Kidney (tissue), 14 donors: ENCODE measurements around the gene CX3CR1. TPM values are rescaled to one million over a fixed set of nuclear protein-coding genes. Genes with fewer than 3 reads are reported as not detected.

Source experiments
- DNase-seq, 5 donors: peaks; one replicate each; pipeline ENCODE4 v3.0.0-alpha.2; 2013 to 2020
- FAIRE-seq: peaks from 2 replicates; lab custom pipeline; 2012; peaks lifted over from hg19 to GRCh38; lab: Jason Lieb, UNC
- H3K27ac ChIP-seq, 2 donors: one replicate each; pipeline ENCODE4 v1.7.0; 2013; ENCODE audit warnings: low read depth in 2 of 2, low read length in 2 of 2, inconsistent platforms in 1 of 2
- H3K27me3 ChIP-seq: one replicate; pipeline ENCODE4 v1.7.1; 2013; ENCODE audit warnings: low read length, inconsistent platforms; ENCODE audit not compliant: control insufficient read depth, insufficient read depth
- H3K36me3 ChIP-seq, 3 donors: one replicate each; pipeline versions ENCODE4 v1.7.0 to v1.7.1; 2013; ENCODE audit warnings: low read length in 3 of 3, control low read depth in 1 of 3, inconsistent platforms in 1 of 3; ENCODE audit not compliant: insufficient read depth in 3 of 3, control insufficient read depth in 2 of 3
- H3K4me1 ChIP-seq, 3 donors: one replicate each; pipeline versions ENCODE4 v1.7.0 to v1.7.1; 2013; ENCODE audit warnings: low read length in 3 of 3, inconsistent platforms in 1 of 3, low read depth in 1 of 3; ENCODE audit not compliant: control insufficient read depth in 2 of 3, insufficient read depth in 2 of 3
- H3K4me3 ChIP-seq, 3 donors: one replicate each; pipeline versions ENCODE4 v1.7.0 to v1.8.1; 2013; ENCODE audit warnings: low read length in 3 of 3, control low read depth in 1 of 3, inconsistent platforms in 1 of 3
- H3K9ac ChIP-seq, 3 donors: one replicate each; pipeline versions ENCODE4 v1.7.0 to v1.7.1; 2013; ENCODE audit warnings: low read length in 3 of 3, control low read depth in 1 of 3, inconsistent platforms in 1 of 3
- H3K9me3 ChIP-seq, 3 donors: one replicate each; pipeline versions ENCODE4 v1.7.0 to v1.7.1; 2013; ENCODE audit warnings: low read length in 3 of 3, control low read depth in 1 of 3, inconsistent platforms in 1 of 3; ENCODE audit not compliant: control insufficient read depth in 2 of 3, insufficient read depth in 1 of 3
- intact Hi-C: fragments of 100-400 bp; cut with DNase I; formaldehyde crosslinking; loops from one replicate; pipeline ENCODE4 v1.11.1; 2022
- polyA plus RNA-seq: library from polyadenylated mRNA; stranded (reverse); fragments of 350-450 nt; fragmentation: Illumina TruSeq; extraction: RNeasy Lipid Tissue Mini Kit (QIAGEN cat#74804); gene quantifications from one replicate; pipeline ENCODE4 v1.2.3, GENCODE V29; 2014; ENCODE audit warnings: low read depth, low replicate concordance; ENCODE audit not compliant: insufficient read depth
- total RNA-seq: library from RNA; stranded (reverse); fragmentation: NEBNext Ultra II Directional; extraction: Animal tissue kit (Norgen Biotek cat#: 25700); gene quantifications from one replicate; pipeline ENCODE4 v1.2.1, GENCODE V29; 2021
- TF ChIP-seq, protein P1 (sequence below): IDR thresholded peaks from 3 replicates; pipeline ENCODE4 v1.5.1; 2012; ENCODE audit warnings: mild to moderate bottlenecking, moderate library complexity, borderline replicate concordance; ENCODE audit not compliant: insufficient read depth; ENCODE audit errors: extremely low read depth
- donor health status: control.
- donor health status: control.
- donor health status: control.
- donor health status: control.
- donor health status: control.
- donor health status: DM: yes; HTN: yes; CAD: no.
- donor health status: Normal renal cell carcinoma (clear cell type).

Gene CX3CR1
- total and polyA plus RNA-seq, 2 donors from 2014 or later = 0.99 to 4.4 TPM

DNA sequence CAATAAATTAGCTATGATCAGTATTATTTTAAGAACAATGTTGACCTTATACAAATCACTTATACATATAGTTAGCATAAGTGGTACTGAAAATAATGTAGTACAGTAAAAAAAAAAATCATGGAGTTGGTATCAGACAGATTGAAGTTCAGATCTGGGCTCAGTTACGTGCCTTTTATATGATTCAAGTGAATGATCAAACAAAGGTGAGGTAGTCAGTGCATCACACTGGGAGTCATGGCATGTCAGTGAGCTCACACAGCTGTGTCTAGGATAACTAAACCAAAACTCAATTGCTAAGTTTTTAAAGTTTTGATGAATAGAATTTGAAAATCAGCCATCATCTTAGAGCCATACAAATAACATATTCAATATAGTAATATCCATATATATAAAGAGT lies 38.5 kb upstream of the CX3CR1 start:
- TF ChIP-seq, protein P1, sequence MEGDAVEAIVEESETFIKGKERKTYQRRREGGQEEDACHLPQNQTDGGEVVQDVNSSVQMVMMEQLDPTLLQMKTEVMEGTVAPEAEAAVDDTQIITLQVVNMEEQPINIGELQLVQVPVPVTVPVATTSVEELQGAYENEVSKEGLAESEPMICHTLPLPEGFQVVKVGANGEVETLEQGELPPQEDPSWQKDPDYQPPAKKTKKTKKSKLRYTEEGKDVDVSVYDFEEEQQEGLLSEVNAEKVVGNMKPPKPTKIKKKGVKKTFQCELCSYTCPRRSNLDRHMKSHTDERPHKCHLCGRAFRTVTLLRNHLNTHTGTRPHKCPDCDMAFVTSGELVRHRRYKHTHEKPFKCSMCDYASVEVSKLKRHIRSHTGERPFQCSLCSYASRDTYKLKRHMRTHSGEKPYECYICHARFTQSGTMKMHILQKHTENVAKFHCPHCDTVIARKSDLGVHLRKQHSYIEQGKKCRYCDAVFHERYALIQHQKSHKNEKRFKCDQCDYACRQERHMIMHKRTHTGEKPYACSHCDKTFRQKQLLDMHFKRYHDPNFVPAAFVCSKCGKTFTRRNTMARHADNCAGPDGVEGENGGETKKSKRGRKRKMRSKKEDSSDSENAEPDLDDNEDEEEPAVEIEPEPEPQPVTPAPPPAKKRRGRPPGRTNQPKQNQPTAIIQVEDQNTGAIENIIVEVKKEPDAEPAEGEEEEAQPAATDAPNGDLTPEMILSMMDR = no peak
- Histone ChIP-seq H3K9me3 (no peaks in the 10 kb centered on the region), H3K36me3 (no peaks in the 10 kb centered on the region), H3K9ac (no peak overlapping the region), H3K4me3 (no peak overlapping the region), H3K4me1 (no peaks in the 10 kb centered on the region), H3K27me3 (no peaks in the 10 kb centered on the region), H3K27ac (no peak overlapping the region)
- intact Hi-C loops = no loop called here
- DNase-seq (no peak), FAIRE-seq (no peak)

DNA sequence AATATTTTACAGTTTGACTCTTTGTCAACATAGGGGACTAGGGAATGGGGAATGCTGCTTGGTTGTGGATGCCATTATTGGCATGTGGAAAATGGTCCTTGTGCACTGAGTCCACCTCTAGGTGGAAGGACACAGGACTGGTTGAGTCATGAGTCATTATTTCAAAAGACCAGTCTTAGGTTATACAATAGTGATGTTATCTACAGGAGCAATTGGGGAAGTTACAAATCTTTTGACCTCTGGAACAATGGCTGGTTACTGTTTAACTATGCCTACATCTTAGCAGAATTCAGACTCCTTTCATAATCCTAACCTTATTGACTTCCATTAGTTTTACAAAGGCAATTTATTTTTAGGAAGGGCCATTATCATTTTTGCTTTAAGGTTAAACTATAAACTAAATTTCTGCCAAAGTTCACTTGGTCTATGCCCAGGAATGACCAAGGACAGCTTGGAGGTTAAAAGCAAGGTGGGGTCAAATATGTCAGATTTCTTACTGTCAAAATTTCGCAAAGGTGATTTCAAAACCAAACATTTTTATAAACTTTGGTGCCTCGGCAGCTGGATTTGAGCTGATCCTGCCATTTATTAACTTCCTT lies 37.8 kb upstream of the CX3CR1 start:
- Histone ChIP-seq H3K27me3 (no peaks in the 10 kb centered on the region), H3K9ac (no peak overlapping the region), H3K27ac (no peak overlapping the region), H3K4me3 (no peak overlapping the region), H3K9me3 (no peaks in the 10 kb centered on the region), H3K4me1 (no peaks in the 10 kb centered on the region), H3K36me3 (no peaks in the 10 kb centered on the region)
- DNase-seq (no peak), FAIRE-seq (no peak)
- intact Hi-C loops = no loop called here
- TF ChIP-seq, protein P1 = no peak

DNA sequence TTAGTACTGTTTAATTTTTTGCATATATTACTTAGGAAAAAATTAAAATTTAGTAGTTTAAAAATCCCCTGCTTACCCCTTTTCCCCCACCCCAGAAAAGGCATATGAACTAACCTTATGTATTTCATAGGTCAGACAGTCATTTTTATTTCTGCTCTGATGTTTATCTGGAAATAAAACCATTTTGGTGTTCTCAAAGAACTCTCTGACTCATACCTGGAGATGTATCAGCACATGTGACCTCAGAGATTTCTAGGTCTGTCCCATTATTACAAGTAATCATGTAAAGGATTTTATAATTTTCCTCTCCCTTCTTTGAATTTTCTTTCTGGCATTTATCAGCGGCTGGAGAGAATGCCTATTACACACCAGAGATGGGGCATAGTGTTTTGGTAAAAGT lies 35.6 kb upstream of the CX3CR1 start:
- TF ChIP-seq, protein P1 = no peak
- Histone ChIP-seq H3K27ac (no peak overlapping the region), H3K4me3 (no peak overlapping the region), H3K9ac (no peak overlapping the region), H3K36me3 (no peaks in the 10 kb centered on the region), H3K9me3 (no peaks in the 10 kb centered on the region), H3K27me3 (no peaks in the 10 kb centered on the region), H3K4me1 (no peaks in the 10 kb centered on the region)
- intact Hi-C loops = no loop called here
- no peak for DNase-seq
- FAIRE-seq = no peak

GRCh38 chr3:39313289-39313688 lies 33.5 kb upstream of the CX3CR1 start:
- no peak overlapping the region for H3K4me3 ChIP-seq
- no peaks in the 10 kb centered on the region for H3K4me1 ChIP-seq
- no peaks in the 10 kb centered on the region for H3K36me3 ChIP-seq
- FAIRE-seq (no peak), DNase-seq (no peak)
- no peak overlapping the region for H3K27ac ChIP-seq
- H3K9ac ChIP-seq = no peak overlapping the region
- H3K9me3 ChIP-seq = no peaks in the 10 kb centered on the region
- H3K27me3 ChIP-seq = no peaks in the 10 kb centered on the region
- TF ChIP-seq, protein P1 = no peak
- intact Hi-C loops = no loop called here
